HEK293T (cell line): Measurements from ENCODE around the gene GRAMD1A.

Experiments
- CTCF ChIA-PET: fragments of 350-600 bp; formaldehyde crosslinking; extraction: SDS; loops from one replicate; lab custom pipeline; 2021; ENCODE audit warnings: antibody characterized with exemption, inconsistent platforms; lab: Yijun Ruan, JAX
- POLR2A ChIA-PET: fragments of 350-600 bp; formaldehyde crosslinking; extraction: SDS; loops from one replicate; lab custom pipeline; 2020; ENCODE audit warnings: antibody characterized with exemption, inconsistent platforms; lab: Yijun Ruan, JAX
- DNase-seq: peaks from one replicate; pipeline ENCODE4 v3.0.0; 2012; ENCODE audit warnings: mixed read lengths; ENCODE audit errors: extremely low spot score
- ARNT ChIP-seq: fragments of 450-650 bp; IDR thresholded peaks from 2 replicates; pipeline ENCODE4 v1.6.1; 2017; ENCODE audit warnings: mild to moderate bottlenecking
- BHLHE40 ChIP-seq: fragments of 450-650 bp; IDR thresholded peaks from 2 replicates; pipeline ENCODE4 v1.6.1; 2016; ENCODE audit warnings: mild to moderate bottlenecking, moderate library complexity, borderline replicate concordance
- CTBP1 ChIP-seq: fragments of 450-650 bp; IDR thresholded peaks from 2 replicates; pipeline ENCODE4 v1.6.1; 2016; ENCODE audit warnings: borderline replicate concordance
- ELF4 ChIP-seq: fragments of 450-650 bp; IDR thresholded peaks from 2 replicates; pipeline ENCODE4 v1.6.1; 2017; ENCODE audit warnings: antibody characterized with exemption
- FOXA1 ChIP-seq: fragments of 450-650 bp; IDR thresholded peaks from 2 replicates; pipeline ENCODE4 v1.6.1; 2016; ENCODE audit warnings: mild to moderate bottlenecking
- FOXK2 ChIP-seq: fragments of 450-650 bp; IDR thresholded peaks from 2 replicates; pipeline ENCODE4 v1.6.1; 2016; ENCODE audit warnings: mild to moderate bottlenecking
- FOXM1 ChIP-seq: fragments of 450-650 bp; IDR thresholded peaks from 2 replicates; pipeline ENCODE4 v1.6.1; 2017; ENCODE audit warnings: mild to moderate bottlenecking, borderline replicate concordance
- HDGF ChIP-seq: fragments of 450-650 bp; IDR thresholded peaks from 2 replicates; pipeline ENCODE4 v1.6.1; 2017; ENCODE audit warnings: antibody characterized with exemption, borderline replicate concordance
- L3MBTL2 ChIP-seq: fragments of 450-650 bp; conservative IDR thresholded peaks from 2 replicates; pipeline ENCODE4 v1.6.1; 2016; ENCODE audit warnings: mild to moderate bottlenecking
- LEF1 ChIP-seq: fragments of 450-650 bp; IDR thresholded peaks from 2 replicates; pipeline ENCODE4 v1.6.1; 2017; ENCODE audit warnings: mild to moderate bottlenecking, borderline replicate concordance
- NFRKB ChIP-seq: fragments of 450-650 bp; IDR thresholded peaks from 2 replicates; pipeline ENCODE4 v1.6.1; 2016; ENCODE audit warnings: mild to moderate bottlenecking, moderate library complexity
- PKNOX1 ChIP-seq: fragments of 450-650 bp; IDR thresholded peaks from 2 replicates; pipeline ENCODE4 v1.6.1; 2016
- SP1 ChIP-seq: fragments of 450-650 bp; IDR thresholded peaks from 2 replicates; pipeline ENCODE4 v1.6.1; 2017
- SUZ12 ChIP-seq: fragments of 450-650 bp; IDR thresholded peaks from 2 replicates; pipeline ENCODE4 v1.6.1; 2016; ENCODE audit warnings: mild to moderate bottlenecking
- TARDBP ChIP-seq: fragments of 450-650 bp; IDR thresholded peaks from 2 replicates; pipeline ENCODE4 v1.6.1; 2016
- ZNF384 ChIP-seq: fragments of 450-650 bp; IDR thresholded peaks from 2 replicates; pipeline ENCODE4 v1.6.1; 2016

The GRAMD1A gene

DNA sequence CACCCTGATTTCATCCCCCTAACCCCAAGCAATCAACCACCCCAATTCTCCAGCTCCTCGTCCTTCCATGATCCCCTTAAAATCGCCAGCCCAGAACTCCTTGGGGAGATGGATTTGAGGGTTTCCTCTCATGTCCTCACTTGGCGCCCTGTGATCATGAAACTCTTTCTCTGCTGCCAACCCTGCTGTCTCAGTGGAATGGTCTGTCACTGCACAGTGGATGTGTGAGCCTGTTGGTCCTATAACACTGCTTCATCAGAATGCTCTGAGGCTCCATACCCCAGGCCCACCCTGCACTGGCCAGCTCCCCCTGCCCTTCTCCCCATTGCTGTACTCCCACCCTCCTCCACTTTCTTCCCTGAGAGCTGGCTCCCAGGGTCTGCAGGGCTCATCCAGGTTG lies 23.5 kb upstream of the GRAMD1A start:
- no peak for TF ChIP-seq CTBP1
- TF ChIP-seq SUZ12 = no peak
- no peak for TF ChIP-seq FOXK2
- no peak for TF ChIP-seq BHLHE40
- TF ChIP-seq PKNOX1 = no peak
- no peak for TF ChIP-seq ARNT
- no peak for TF ChIP-seq ELF4
- no peak for TF ChIP-seq TARDBP
- TF ChIP-seq FOXA1 = no peak
- TF ChIP-seq LEF1 = no peak
- TF ChIP-seq ZNF384 = no peak
- no peak for TF ChIP-seq L3MBTL2
- POLR2A ChIA-PET = no interaction called here
- no peak for DNase-seq
- CTCF ChIA-PET = no interaction called here

DNA sequence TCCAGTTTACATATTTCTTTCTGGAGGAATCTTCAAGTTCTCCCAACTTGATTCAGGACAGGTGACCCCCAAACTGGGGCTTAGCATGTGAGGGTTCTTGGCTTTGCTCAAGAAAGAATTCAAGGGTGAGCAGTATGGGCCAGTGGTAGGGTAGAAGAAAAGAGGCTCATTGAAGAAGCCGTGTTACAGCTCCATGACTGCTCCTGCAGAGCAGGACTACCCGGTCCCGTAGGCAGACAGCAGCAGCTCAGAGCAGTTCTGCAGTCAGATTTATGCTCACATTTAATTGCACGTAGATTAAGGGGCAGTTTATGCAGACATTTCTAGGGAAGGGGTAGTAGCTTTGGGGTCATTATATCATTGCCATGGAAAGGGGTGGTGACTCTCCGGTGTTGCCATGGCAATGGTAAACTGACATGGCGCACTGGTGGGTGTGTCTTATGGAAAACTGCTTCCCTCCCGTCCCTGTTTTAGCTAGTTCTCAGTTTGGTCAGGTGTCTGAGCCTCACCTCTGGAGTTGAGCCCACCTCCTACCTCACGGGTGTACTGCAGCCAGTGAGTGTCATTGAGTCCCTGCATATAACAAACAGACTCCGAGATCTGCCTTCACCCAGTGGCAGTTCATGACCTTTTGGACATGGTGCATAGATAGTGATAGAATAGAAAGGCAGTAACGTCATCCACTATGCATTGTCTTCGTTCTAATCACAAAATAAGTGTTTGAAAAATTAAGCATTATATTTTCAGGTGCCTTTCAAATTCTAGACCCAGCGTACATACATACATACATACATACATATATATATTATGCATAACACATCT lies 20.1 kb upstream of the GRAMD1A start:
- POLR2A ChIA-PET = no interaction called here
- CTCF ChIA-PET = interaction anchor here (0.6 kb wide), 1 partner anchor 9 kb away, joined by 5 read pairs; no protein-coding TSS in a partner anchor

DNA sequence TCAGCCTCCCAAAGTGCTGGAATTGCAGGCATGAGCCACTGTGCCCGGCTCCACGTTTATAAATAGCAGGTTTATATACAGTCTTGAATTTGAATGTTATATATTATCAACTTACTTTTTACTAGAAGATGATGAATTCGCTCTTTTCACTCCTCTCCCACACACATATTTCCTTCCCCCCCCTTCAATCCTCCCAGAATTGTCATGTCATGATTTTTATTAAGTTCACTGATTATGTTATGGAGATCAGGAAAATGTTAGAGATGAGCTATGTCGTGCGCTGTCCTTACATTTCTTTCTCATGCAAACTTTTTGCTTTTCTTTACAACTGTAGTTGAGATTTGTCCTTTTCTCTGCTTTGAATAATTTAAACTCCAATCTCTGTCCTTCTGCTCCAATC lies 17.8 kb upstream of the GRAMD1A start:
- ChIA-PET CTCF (interaction anchor here (0.7 kb wide), 1 partner anchor 90 kb away, joined by 3 read pairs; no protein-coding TSS in a partner anchor), POLR2A (no interaction called here)

More for the DNA sequence above, 20.1 kb upstream of the GRAMD1A start:
- no peak for DNase-seq
- no peak for TF ChIP-seq PKNOX1
- no peak for TF ChIP-seq FOXM1
- no peak for TF ChIP-seq SUZ12
- TF ChIP-seq ZNF384 = no peak
- no peak for TF ChIP-seq ARNT
- TF ChIP-seq L3MBTL2 = no peak
- TF ChIP-seq FOXK2 = no peak
- no peak for TF ChIP-seq FOXA1
- TF ChIP-seq SP1 = no peak
- TF ChIP-seq ELF4 = no peak
- TF ChIP-seq TARDBP = no peak
- no peak for TF ChIP-seq HDGF

DNA sequence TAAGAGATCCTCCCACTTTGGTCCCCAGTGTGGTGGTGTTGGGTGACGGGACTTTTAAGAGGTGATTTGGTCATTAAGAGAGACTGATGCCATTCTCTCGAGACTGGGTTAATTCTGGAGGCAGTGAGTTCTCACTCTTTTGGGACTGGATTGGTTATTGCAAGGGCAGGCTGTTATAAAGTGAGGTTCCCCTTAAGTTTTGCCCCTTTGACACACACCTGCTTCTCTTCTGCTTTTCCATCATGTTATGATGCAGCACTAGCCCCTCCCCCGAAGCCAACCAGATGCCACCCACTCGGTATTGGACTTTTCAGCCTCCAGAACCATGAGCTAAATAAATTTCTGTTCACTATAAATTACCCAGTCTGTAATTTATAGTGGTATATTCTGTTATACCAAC lies 16.3 kb upstream of the GRAMD1A start:
- ChIA-PET POLR2A (no interaction called here), CTCF (no interaction called here)
- TF ChIP-seq NFRKB (no peak), TARDBP (no peak), ARNT (no peak), ELF4 (no peak), ZNF384 (no peak), SUZ12 (no peak), LEF1 (no peak), BHLHE40 (no peak), FOXM1 (no peak)
- DNase-seq = no peak

More for the DNA sequence above, 17.8 kb upstream of the GRAMD1A start:
- DNase-seq = no peak
- no peak for TF ChIP-seq TARDBP
- no peak for TF ChIP-seq FOXA1

DNA sequence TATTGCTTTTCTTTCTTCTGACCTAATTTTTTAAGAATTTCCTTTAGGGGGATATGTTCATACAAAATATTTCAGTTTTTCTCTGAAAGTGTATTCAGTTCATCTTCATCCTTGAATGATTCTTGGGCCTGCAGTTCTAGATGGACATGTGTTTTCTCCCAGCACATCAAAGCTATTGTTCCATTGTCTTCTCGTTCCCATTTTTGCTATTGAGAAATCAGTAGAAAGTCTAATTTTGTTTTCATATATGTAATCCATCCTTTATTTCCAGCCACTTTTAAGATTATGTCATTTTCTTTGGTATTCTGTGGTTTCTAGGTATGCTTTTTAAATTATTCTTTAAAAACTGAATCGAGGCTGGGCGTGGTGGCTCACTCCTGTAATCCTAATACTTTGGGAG lies 15.8 kb upstream of the GRAMD1A start:
- CTCF ChIA-PET = no interaction called here

DNA sequence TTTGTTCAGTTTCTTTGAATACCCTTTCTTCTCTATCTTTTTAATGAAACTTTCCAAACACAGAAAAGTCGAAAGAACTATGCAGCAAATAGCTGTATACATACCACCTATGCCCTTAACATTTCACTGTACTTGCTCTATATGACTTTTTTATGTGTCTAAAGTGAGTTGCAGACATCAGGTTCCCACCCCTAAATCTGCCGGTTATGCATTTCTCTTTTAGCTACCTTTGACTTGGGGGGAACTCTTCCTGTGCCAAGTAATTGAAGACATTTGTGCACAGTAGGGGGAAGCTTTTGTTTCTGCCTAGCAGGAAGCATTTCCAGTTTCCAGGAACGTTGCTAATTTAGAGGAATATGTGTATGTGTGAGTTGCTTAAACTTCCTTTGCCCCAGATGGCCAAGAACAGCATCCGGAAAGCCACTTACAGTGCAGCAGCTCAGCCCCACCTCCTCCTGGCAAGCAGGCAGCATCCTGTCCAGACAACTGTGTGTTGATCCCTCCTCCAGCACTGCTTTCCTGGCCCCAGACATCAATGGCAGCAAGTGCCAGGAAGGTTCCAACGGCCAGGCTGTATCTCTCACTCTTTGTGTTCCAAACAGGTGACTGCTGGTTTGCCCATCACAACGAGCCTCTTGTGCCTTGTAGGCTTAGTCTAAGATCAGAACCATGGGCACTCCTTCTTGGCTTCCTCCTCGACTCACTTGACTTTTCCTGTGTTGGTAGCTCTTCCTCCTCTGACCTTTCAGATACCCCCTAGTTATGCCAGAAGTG lies 14.7 kb upstream of the GRAMD1A start:
- DNase-seq = no peak
- ChIA-PET CTCF (no interaction called here), POLR2A (no interaction called here)
- TF ChIP-seq FOXM1 = no peak
- no peak for TF ChIP-seq LEF1
- no peak for TF ChIP-seq PKNOX1
- TF ChIP-seq SUZ12 = no peak
- no peak for TF ChIP-seq ZNF384
- no peak for TF ChIP-seq ARNT
- TF ChIP-seq FOXA1 = no peak
- TF ChIP-seq TARDBP = no peak
- TF ChIP-seq ELF4 = no peak
- no peak for TF ChIP-seq L3MBTL2
- TF ChIP-seq NFRKB = no peak
- TF ChIP-seq HDGF = no peak
- no peak for TF ChIP-seq CTBP1
- TF ChIP-seq FOXK2 = no peak
- no peak for TF ChIP-seq SP1

More for the DNA sequence above, 15.8 kb upstream of the GRAMD1A start:
- POLR2A ChIA-PET = no interaction called here
- TF ChIP-seq SP1 = no peak
- TF ChIP-seq LEF1 = no peak
- TF ChIP-seq HDGF = no peak
- TF ChIP-seq FOXK2 = no peak
- no peak for TF ChIP-seq ELF4
- no peak for TF ChIP-seq L3MBTL2
- no peak for TF ChIP-seq FOXM1
- DNase-seq = no peak
